Measurements from ENCODE around the gene CHRNB2. TPM values are rescaled to one million over a fixed set of nuclear protein-coding genes. Genes with fewer than 3 reads are reported as not detected.

The CHRNB2 gene
- total and polyA plus RNA-seq, 2 of the 8 experiments (the other 6 are each of a cell fraction or from before 2014, with no cell fraction given): 3.1 to 4.1 TPM

DNA sequence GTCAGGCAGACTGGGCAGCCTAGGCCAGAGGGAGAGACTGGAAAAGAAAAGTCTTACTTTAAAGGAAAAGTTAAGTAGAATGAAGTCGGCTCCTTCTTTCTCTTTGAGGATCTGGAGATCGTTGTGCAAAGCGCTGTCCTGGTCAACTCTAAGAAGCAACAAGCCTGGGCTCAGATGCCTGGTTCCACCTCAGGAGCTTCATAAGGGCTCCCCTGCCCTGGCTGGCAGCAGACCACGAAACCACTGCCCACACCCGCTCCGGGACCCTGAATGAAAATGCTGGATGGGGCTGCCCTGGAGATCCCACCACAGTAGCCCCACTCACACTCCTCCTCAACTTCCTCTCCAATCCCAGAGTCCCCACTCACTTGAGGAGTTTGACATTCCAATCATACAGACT, 15.5 kb upstream of the CHRNB2 start:
- H4K8ac ChIP-seq (ENCODE audit: extremely low read depth, insufficient read depth, low read length): no peak overlapping the region
- H3K4me2 ChIP-seq (ENCODE audit: insufficient read depth in 1 of 2, low read depth in 2 of 2, low read length in 2 of 2): no peak overlapping the region
- H3K79me1 ChIP-seq (ENCODE audit: low read depth, low read length): peaks cover 3% of the 10 kb centered on the region; the same call in 1 of the 2 replicates
- no peak overlapping the region for H2BK15ac ChIP-seq (ENCODE audit: low read length)
- no peak overlapping the region for H3K4me3 ChIP-seq (ENCODE audit: extremely low read depth in 1 of 4, insufficient read depth in 2 of 4, low read depth in 3 of 4, low read length in 4 of 4)
- H2BK5ac ChIP-seq (ENCODE audit: low read depth, low read length): no peak overlapping the region
- no peak for DNase-seq (ENCODE audit: low read depth in 1 of 2, low spot score in 2 of 2)
- ChIA-PET POLR2A (ENCODE audit: partially characterized antibody) (interaction anchor here (1.1 kb wide), 1 partner anchor 121 kb away, joined by 3 read pairs; no protein-coding TSS in a partner anchor), CTCF (ENCODE audit: partially characterized antibody) (interaction anchor here (0.6 to 2.2 kb wide), 4 partner anchors 22 to 73 kb away, joined by 3 to 9 read pairs (median 3); no protein-coding TSS in a partner anchor)
- no peaks in the 10 kb centered on the region for H3K23me2 ChIP-seq (ENCODE audit: low read depth, low read length)
- H4K91ac ChIP-seq (replicated peaks; ENCODE audit: insufficient read length, low read length): no peak overlapping the region
- no peak overlapping the region for H2AFZ ChIP-seq (ENCODE audit: low read length)
- H3K36me3 ChIP-seq (ENCODE audit: control insufficient read depth in 2 of 4, insufficient read depth in 4 of 4, low read length in 3 of 4): peaks cover 34 to 72% (median 60%) of the 10 kb centered on the region in 4 experiments
- 100% methylated on average over 5 of the region's 6 CpGs; no CpG with 5 or more reads in 1 of the 2 experiments for WGBS, 2 experiments (ENCODE audit: extremely low coverage in 1 of 2, insufficient coverage in 1 of 2, insufficient read length in 1 of 2, insufficient replicate concordance in 2 of 2, low coverage in 1 of 2, low lambda C conversion rate in 2 of 2, missing lambda C conversion rate in 1 of 2)
- no peaks in the 10 kb centered on the region for H3K9me3 ChIP-seq (ENCODE audit: insufficient read depth in 2 of 2, low read depth in 1 of 2, low read length in 1 of 2)
- no peak overlapping the region for H2BK120ac ChIP-seq (replicated peaks; ENCODE audit: low read depth, low read length)
- H4K20me1 ChIP-seq (replicated peaks in 1 of 2; ENCODE audit: control insufficient read depth in 1 of 2, insufficient read depth in 2 of 2, low read length in 2 of 2): peaks cover 3 to 14% of the 10 kb centered on the region in 2 experiments
- H3K4ac ChIP-seq (replicated peaks; ENCODE audit: insufficient read length, low read depth, low read length): no peak overlapping the region
- no peak for TF ChIP-seq SIN3A (conservative IDR thresholded peaks at IDR 0.05 in 1 of 2, IDR thresholded peaks at IDR 0.05 in 1 of 2; ENCODE audit: low read depth in 1 of 2, low read length in 2 of 2)
- TF ChIP-seq GTF2F1 (IDR thresholded peaks at IDR 0.05; ENCODE audit: borderline replicate concordance, low read depth, low read length): no peak
- no peak for TF ChIP-seq TBP (IDR thresholded peaks at IDR 0.05; ENCODE audit: low read depth, low read length)
- TF ChIP-seq, protein P1, sequence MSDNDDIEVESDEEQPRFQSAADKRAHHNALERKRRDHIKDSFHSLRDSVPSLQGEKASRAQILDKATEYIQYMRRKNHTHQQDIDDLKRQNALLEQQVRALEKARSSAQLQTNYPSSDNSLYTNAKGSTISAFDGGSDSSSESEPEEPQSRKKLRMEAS (IDR thresholded peaks at IDR 0.05): no peak
- TF ChIP-seq KDM5A (IDR thresholded peaks at IDR 0.05; ENCODE audit: low read length): no peak
- TF ChIP-seq SIX5 (IDR thresholded peaks at IDR 0.05; ENCODE audit: low read depth, low read length): no peak
- no peak for TF ChIP-seq EGR1 (IDR thresholded peaks at IDR 0.05; ENCODE audit: borderline replicate concordance, low read depth, low read length)
- no peak for TF ChIP-seq RAD21 (IDR thresholded peaks at IDR 0.05 in 1 of 2, conservative IDR thresholded peaks at IDR 0.05 in 1 of 2; ENCODE audit: low read depth in 2 of 2, low read length in 2 of 2)
- no peak overlapping the region for H2BK20ac ChIP-seq (ENCODE audit: low read length)
- no peak overlapping the region for H3K14ac ChIP-seq (ENCODE audit: insufficient read length)
- no peak overlapping the region for H3K56ac ChIP-seq (replicated peaks; ENCODE audit: insufficient read length, low read depth, low read length)
- no peak for FAIRE-seq
- peaks cover 1 to 10% (median 4%) of the 10 kb centered on the region in 4 experiments; a peak in 5 of 7 replicates for H3K4me1 ChIP-seq (replicated peaks in 1 of 4; ENCODE audit: control insufficient read depth in 3 of 4, insufficient read depth in 4 of 4, low read length in 3 of 4)
- H3K27ac ChIP-seq (ENCODE audit: low read depth, low read length): no peak overlapping the region
- no peak overlapping the region for H3K18ac ChIP-seq (ENCODE audit: extremely low read depth, low read length)
- H3K27me3 ChIP-seq (replicated peaks in 1 of 4; ENCODE audit: control insufficient read depth in 3 of 4, extremely low read depth in 1 of 4, insufficient read depth in 3 of 4, low read length in 3 of 4): no peaks in the 10 kb centered on the region
- H3K23ac ChIP-seq (ENCODE audit: insufficient read length): no peak overlapping the region
- no peak overlapping the region for H4K5ac ChIP-seq (ENCODE audit: insufficient read length, low read depth, low read length)
- peaks cover 2 to 20% of the 10 kb centered on the region in 2 experiments; a peak in 3 of 4 replicates for H3K79me2 ChIP-seq (ENCODE audit: control insufficient read depth in 1 of 2, insufficient read depth in 2 of 2, low read length in 2 of 2)
- H3K9ac ChIP-seq (replicated peaks in 1 of 4; ENCODE audit: extremely low read depth in 1 of 4, low read depth in 3 of 4, low read length in 3 of 4): no peak overlapping the region
- H2AK5ac ChIP-seq (ENCODE audit: low read depth, low read length): no peak overlapping the region
- H2BK12ac ChIP-seq (ENCODE audit: low read depth, low read length): no peak overlapping the region

Data from H1 (cell line).